Measurements from ENCODE around the gene FARP1. TPM values are rescaled to one million over a fixed set of nuclear protein-coding genes. Genes with fewer than 3 reads are reported as not detected.

FARP1 gene
- total and polyA plus RNA-seq, 2 of the 13 experiments (the other 11 are each of a cell fraction or from before 2014, with no cell fraction given), result 70.6 to 126 TPM

- Histone ChIP-seq H3K27ac (ENCODE audit: extremely low read length, insufficient read depth, low read length) (no peak overlapping the region), H3K27me3 (ENCODE audit: control insufficient read depth in 1 of 2, insufficient read depth in 2 of 2, low read length in 2 of 2) (no peaks in the 10 kb centered on the region), H2AFZ (ENCODE audit: low read length) (no peak overlapping the region), H3K4me3 (replicated peaks in 1 of 3; ENCODE audit: insufficient read depth in 1 of 3, low read depth in 2 of 3, low read length in 3 of 3) (no peak overlapping the region), H3K4me2 (ENCODE audit: low read depth, low read length) (no peak overlapping the region), H3K79me2 (ENCODE audit: insufficient read depth, low read length) (peaks cover 3% of the 10 kb centered on the region), H3K9me3 (ENCODE audit: low read length) (no peaks in the 10 kb centered on the region), H3K9ac (ENCODE audit: insufficient read depth, low read depth, low read length) (no peak overlapping the region), H3K4me1 (ENCODE audit: insufficient read depth, low read length) (no peaks in the 10 kb centered on the region), H4K20me1 (ENCODE audit: insufficient read depth, low read length) (0 out of 2 replicates have a peak, but pooled peaks cover 4% of the 10 kb centered on the region), H3K36me3 (replicated peaks in 1 of 2; ENCODE audit: control insufficient read depth in 1 of 2, insufficient read depth in 2 of 2, low read length in 2 of 2) (peaks cover 52 to 95% of the 10 kb centered on the region in 2 experiments)
- ATAC-seq (no peak), FAIRE-seq (no peak), DNase-seq (ENCODE audit: low spot score) (no peak)
- in situ Hi-C loops (cut with HindIII; ENCODE audit: extremely low pct_ligation_motif_present, low pct_unique_long_range_greater_than_20kb) (no loop called here), intact Hi-C loops (cut with micrococcal nuclease; ENCODE audit: unreplicated experiment) (no loop called here)
- TF ChIP-seq RORA (CRISPR knock-in tag; IDR thresholded peaks at IDR 0.05) (no peak), PRDM10 (CRISPR knock-in tag; IDR thresholded peaks at IDR 0.05; ENCODE audit: low read depth) (no peak), SAFB2 (CRISPR knock-in tag; IDR thresholded peaks at IDR 0.05; ENCODE audit: borderline replicate concordance, low read depth) (no peak), USF2 (IDR thresholded peaks at IDR 0.05; ENCODE audit: low read depth, low read length) (no peak), USF2 (CRISPR knock-in tag; IDR thresholded peaks at IDR 0.05; ENCODE audit: borderline replicate concordance) (no peak), SMYD3 (CRISPR knock-in tag; IDR thresholded peaks at IDR 0.05) (no peak)
- no TSS peak for BruUV-seq (replicated peaks)
- ChIA-PET CTCF (ENCODE audit: low intra/inter-chr PET ratio, low total read pairs) (no interaction called here), POLR2A (no interaction called here)
- 98% methylated on average over 9 of the region's 9 CpGs for WGBS (ENCODE audit: low lambda C conversion rate)
These were observed 246.4 kb downstream of the FARP1 start for GRCh38 chr13:98389319-98389718.

Data from HepG2 (cell line).